GM19099 (cell line): ENCODE results near the gene ACOXL.

ENCODE experiments used
- POLR2A ChIP-seq: IDR thresholded peaks from 3 replicates; pipeline ENCODE4 v1.6.1; 2011; ENCODE audit warnings: low read depth; ENCODE audit not compliant: insufficient read length; ENCODE audit errors: extremely low read depth

ACOXL gene

DNA sequence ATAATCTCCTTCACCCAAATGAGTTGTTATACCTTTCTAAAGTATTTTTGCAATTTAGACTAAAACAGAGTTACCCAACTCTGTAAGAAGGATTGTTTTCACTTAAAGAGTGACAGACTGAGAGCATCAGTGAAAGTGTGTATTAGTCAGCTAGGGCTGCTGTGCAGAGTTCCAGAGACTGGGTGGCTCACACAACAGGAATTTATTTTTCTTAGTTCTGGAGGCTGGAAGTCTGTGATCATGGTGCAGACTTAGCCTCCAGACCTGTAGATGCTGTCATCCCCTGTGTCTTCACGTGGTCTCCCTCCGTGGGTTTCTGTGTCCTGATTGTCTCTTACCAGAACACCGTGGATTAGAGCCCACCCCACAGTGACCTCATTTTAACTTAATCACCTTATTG is 428.4 kb downstream of the ACOXL start:
- no peak for TF ChIP-seq POLR2A

DNA sequence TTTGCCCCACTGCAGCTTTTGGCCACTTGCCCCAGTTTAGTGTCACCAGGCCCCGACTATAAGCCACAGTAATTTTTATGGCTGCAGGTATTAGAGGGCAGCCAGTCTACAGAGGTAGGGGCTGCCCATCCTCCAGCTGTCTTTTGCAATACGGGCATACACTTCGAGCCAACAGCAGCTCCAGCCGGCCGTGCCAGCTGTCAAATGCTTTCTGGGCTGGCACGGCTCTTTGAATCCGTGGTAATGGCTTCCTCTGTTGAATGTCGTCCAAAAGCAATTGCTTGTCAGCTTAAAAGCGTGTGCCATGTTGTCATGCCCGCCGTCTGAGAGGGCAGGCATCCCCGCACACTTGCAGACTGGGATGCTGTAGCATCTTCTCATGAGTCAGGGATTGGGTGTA is 429.6 kb downstream of the ACOXL start:
- no peak for TF ChIP-seq POLR2A

DNA sequence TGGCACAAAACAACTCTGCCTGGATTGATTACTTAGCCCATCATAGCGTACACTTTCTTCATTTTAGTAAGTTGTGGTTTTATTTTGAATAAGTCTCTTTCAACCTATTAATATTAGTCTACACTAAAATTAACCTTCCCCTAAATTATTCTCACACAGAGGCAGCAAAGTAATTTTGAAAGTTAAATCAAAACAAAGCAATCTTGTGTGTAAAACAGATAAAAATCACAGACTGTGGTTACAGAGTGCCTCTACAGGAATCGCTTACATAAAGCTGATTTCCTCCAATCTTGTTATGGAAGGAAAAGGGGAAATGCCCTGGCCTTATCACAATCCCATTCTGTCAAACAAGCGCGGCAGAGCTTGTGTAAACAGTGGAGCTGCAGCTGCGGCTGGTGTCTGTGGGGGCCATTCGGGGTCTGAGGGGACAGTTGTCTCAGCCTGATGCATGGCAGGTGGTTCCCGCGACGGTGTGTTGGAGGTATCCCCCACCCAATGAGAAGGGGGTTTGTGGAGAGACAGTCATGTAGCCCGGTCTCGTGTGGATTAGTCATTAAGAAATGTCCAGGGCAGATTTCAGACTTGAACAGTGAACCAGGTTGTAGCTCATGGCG is 430.5 kb downstream of the ACOXL start:
- TF ChIP-seq POLR2A = no peak

DNA sequence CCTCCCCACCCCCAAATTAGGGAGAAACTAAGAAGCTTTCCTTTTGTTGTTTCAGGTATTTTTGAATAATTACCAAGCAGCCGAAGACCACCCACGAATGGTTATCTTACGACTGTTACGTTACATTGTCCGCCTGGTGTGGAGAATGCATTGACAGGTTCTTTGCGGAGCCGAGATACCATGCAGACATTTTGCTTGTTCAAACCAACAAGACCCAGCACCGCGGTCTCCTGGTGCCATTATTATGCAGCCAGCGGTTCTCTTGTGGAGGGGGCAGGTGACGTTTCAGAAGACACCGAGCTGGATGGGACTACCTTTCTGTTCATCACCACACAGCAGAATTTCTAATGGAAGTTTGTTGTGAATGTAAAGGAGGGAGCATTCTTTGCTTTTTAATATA is 431.7 kb downstream of the ACOXL start:
- TF ChIP-seq POLR2A = no peak

DNA sequence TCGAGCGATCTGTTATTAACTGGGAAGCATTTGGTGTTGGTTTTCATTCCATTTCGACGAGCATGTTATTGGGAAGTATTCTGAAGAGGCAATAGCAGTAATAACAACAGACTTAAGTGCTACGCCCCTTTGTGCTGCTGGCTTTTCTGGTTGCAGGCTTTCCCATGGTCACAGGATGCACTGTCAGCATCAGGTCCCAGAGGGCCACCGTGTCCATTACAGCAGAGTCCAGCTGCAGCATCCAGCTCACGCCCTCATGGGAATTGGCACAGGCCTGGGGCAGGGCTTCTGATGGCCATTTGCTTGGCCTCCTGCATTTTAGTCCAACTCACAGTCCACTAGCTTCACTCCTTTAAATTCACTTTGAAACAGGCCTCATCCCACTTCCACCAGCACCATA is 432.7 kb downstream of the ACOXL start:
- no peak for TF ChIP-seq POLR2A

DNA sequence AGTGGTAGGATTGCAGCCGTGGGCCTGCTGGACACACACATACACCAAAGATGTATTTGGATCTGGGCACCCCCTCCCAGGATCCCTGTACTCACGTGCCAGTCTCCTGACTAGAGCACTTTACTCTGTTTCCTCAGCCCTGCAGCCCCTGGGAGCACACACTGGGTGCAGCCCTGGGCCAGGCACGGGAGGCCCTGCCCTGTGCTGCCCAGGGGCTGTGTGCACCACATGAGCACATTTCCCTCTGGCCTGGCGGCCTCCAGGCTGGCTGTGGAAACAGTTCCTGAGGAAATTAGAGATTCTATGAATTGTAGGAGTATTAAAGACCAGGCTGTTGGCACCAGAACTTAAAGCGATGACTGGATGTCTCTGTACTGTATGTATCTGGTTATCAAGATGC is 433.7 kb downstream of the ACOXL start:
- no peak for TF ChIP-seq POLR2A

DNA sequence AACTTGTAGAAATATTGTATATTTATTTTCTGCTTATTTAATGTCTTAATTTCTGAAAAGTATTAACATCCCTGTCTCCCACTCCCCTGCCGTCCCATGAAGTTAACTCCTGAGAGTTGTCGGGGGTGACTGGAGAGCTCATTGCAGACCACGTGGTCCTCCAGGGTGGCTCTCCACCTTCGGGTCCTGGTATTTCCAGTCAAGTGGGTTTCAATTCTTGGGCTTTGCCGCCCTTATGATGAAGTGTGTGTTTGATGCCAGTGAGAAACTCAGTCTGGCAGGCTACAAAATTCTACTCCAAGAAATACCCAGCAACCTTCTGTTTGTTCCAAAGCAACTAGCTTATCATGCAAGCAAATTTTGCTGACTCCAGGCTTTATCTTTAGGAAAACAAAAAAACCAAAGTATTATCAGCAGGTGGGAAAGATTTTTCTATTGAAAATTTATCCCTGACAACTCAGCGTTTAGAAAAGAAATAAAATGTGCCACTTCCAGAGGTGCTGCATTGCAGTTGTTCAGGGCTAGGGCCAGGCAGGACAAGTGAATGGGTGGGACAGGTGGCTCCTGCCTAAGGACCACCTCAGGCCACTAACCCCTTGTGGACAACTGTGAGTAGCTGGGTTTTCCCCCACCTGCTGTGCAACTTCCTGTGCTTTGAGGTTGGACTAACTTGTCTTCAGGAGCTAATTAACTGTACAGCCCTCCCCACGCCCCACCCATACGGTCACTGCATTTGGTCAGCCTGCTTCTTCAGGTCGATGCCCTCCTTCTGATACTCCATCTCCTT is 434.9 kb downstream of the ACOXL start:
- TF ChIP-seq POLR2A = no peak

DNA sequence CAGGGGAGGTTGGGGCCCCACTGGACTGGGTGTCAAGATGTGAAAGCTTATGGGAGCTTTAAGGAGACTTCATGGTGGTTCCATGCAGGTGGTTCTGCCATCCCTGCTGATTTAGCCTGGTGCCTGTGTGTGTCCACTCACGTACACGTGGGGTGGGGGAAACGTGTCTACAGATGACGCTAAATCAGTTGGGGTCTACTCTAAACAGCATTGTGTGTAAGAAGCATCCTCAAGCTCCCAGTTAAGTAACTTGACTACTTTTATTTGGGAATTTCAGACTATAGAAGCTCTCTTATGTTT is 435.4 kb downstream of the ACOXL start:
- no peak for TF ChIP-seq POLR2A
